C4-2B (cell line): ENCODE data around the gene SNAPIN.

Source experiments
- H3K27ac ChIP-seq: fragments of 450-650 bp; 2 replicates; pipeline ENCODE4 v1.5.1; 2017
- ZFX ChIP-seq: fragments of 450-650 bp; IDR thresholded peaks from 2 replicates; pipeline ENCODE4 v1.6.1; 2017
- TF ChIP-seq, protein P1 (sequence below): fragments of 450-650 bp; conservative IDR thresholded peaks from 2 replicates; pipeline ENCODE4 v1.5.1; 2017; ENCODE audit warnings: mild to moderate bottlenecking

The SNAPIN gene

DNA sequence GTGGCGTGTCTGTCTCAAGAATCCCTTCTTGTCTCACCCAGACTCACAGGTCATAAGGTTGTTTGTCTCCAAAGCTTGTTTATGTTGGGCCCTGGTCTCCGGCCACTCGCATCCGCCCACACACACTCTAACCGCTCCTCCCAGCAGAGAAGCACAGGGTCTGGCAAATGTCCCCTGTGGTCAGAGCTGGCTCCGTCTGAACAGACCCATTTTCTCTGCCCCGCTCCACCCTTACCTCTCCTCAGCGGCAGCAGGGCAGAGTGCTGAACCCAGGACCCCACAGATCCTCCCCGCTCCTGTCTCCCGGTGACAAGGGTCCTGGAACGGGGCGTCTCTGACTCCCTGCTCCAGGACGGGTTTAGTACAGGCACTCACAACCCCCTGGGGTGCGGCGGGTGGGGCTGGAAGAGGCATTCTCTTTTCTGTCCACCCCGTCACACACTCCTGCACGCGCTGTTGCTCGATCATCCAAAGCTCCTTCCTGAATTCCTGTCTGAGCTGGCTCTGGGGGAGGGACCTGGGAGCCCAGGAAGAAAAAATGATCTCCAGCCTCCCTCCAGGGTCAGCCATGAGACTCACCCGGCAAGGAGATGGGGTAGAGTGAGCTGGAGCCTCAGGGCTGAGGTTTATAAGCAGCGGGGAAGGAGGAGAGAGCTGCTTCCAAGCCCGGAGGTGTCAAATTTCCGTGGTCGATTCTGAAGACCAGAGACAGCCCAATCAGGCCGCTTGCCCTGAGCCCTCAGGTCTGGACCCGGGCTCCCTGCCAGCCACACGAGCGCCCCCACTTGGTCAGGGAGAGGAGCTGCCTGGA, 31.4 kb upstream of the SNAPIN start, which contains the start of gene S100A13:
Gene S100A13 (minus strand): TSS at position 602 of the 811 bp plus-strand sequence. CDS start 1,033 bp downstream, outside the sequence.
- peak within 1 kb of the TSS; percentile 80 for H3K27ac ChIP-seq
- TF ChIP-seq, protein P1, sequence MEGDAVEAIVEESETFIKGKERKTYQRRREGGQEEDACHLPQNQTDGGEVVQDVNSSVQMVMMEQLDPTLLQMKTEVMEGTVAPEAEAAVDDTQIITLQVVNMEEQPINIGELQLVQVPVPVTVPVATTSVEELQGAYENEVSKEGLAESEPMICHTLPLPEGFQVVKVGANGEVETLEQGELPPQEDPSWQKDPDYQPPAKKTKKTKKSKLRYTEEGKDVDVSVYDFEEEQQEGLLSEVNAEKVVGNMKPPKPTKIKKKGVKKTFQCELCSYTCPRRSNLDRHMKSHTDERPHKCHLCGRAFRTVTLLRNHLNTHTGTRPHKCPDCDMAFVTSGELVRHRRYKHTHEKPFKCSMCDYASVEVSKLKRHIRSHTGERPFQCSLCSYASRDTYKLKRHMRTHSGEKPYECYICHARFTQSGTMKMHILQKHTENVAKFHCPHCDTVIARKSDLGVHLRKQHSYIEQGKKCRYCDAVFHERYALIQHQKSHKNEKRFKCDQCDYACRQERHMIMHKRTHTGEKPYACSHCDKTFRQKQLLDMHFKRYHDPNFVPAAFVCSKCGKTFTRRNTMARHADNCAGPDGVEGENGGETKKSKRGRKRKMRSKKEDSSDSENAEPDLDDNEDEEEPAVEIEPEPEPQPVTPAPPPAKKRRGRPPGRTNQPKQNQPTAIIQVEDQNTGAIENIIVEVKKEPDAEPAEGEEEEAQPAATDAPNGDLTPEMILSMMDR = no peak
- no peak for TF ChIP-seq ZFX

DNA sequence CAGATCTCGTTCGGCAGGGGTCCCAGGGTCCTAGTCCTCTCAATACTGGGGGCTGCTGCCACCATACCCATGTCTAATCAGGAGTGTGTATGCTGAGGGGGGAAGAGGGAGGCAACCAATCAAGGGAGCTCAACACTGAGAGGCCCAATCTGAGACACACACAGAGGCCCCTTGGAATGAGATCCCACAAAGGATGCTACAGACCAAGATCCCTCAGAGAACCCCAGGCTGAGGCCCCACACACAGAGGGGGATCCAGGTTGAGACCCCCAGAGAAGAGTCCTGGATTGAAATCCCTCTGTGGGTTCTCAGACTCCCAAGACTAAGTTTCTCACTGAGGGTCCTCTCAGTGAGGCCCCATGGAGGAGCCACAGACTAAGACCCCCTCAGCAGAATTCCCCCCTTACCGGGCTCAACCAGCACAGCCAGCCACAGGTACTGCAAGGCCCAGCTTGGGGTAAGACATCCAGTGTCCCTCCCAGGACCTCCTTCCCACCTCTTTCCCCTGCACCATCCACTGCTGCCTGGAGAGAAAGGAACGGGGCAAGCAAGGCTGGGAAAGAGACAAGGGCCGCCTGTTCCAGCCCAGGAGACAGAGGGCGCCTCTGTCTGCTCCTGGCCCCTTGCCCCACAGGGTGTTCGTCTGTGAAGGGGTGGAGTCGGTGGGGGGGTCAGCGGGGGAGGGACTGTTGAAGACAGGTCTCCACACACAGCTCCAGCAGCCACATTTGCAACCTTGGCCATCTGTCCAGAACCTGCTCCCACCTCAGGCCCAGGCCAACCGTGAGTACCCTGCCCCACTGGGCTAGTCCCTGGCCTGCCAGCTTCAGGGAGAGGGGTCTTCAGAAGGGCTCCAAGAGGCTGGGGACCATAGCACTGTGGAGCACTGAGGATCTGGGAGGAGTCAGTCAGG, 30.5 kb upstream of the SNAPIN start, which contains the start of gene S100A1:
Gene S100A1 (plus strand): TSS at position 720 of the 912 bp plus-strand sequence. CDS start 2,088 bp downstream, outside the sequence.
- peak within 1 kb of the TSS; percentile 80 for H3K27ac ChIP-seq
- TF ChIP-seq ZFX = no peak
- TF ChIP-seq, protein P1 = no peak; the same call in 1 of the 2 replicates

DNA sequence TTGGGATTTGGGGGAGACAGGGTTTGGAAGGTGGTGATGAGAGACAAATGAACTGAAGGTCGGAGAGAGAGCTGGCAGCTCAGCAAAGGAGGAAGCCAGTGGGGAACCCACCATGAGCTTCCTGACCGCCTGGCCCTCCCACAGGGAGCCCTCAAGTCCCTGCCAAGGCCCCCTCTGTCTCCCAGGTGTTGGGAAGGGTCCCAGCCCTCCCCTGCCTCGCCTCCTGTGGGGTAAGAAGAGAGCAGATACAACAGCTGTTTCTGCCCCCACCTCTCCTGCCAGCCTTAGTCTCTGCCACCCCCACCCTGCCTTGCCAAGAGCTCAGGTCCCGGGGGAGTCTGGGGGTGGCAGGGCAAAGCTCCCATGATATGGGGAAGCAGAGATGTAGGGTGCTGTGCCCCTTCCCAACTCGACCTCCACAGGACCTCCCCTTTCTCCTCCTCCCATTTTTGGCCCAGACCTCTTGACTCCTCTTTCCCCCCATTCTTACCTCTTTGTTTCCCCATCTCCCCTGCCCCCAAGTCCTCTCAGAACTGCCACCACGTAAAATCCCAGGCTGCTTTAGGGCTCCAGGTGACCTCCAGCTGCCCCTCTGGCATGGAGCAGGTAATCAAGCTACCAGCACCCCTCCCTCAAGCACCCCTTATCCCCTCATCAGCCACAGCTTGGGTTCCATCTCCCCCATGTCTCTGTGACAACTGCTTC, 29.7 kb upstream of the SNAPIN start:
- H3K27ac ChIP-seq = no peak overlapping the region; the same call in 1 of the 2 replicates
- no peak for TF ChIP-seq ZFX
- TF ChIP-seq, protein P1 = no peak

DNA sequence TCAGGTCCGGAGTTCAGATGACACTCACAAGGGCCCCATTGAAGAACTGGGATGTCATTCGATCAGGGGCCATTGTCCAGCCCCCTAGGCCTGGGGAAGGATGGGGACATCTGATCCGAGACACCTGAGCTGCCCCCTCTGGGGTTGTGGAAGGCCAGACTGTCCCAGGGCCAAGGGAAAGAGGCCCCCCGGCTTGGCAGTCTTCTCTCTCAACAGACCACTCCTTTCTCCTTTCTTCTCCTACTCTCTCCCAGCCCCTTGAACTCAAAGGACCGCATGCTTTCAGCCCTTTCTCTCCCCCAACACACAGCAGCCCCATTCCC, 29.2 kb upstream of the SNAPIN start:
- TF ChIP-seq ZFX = no peak
- TF ChIP-seq, protein P1 = no peak
- H3K27ac ChIP-seq = no peak overlapping the region

DNA sequence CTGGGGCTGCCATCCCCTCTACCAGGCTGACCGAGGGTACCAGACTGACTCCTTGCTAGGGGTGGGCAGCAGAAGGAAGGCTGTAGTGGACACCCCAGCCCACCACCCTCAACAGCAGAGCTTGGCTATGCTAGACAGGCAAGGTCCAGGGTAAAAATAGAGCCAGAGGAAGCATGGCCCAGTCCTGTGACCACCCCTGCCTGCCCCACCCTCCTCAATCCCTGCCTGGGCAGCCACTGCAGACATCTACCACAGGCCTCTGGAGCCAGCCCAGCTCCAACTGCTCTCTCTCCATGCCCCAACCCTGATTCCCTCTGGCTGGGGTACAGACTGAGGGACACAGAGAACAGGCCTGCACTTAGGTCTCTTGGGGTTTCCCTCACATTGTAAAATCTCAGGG, 28.5 kb upstream of the SNAPIN start:
- no peak for TF ChIP-seq ZFX
- TF ChIP-seq, protein P1 = no peak
- H3K27ac ChIP-seq = no peak overlapping the region

DNA sequence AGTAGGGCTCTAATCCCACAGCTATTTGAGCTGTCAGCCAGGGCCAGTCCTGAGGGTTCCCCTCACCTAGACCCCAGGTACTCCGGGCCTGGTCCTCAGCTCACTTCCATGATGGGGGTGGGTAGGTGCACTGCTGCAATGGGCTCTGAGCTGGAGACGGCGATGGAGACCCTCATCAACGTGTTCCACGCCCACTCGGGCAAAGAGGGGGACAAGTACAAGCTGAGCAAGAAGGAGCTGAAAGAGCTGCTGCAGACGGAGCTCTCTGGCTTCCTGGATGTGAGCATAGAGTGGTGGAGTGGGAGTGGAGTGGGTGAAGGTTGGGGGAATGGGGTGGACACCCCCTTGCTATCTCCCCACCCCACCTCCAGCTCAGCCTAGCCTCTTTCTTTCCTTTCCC, 28.1 kb upstream of the SNAPIN start:
- no peak overlapping the region for H3K27ac ChIP-seq
- no peak for TF ChIP-seq ZFX
- TF ChIP-seq, protein P1 = no peak
